ENCODE measurements around the gene ZNF567.
"Not testable (repeated sequence)": the region's sequence is repeated elsewhere in the genome, so short reads cannot be mapped to it uniquely, and the experiment has no call there.

ZNF567 gene

DNA sequence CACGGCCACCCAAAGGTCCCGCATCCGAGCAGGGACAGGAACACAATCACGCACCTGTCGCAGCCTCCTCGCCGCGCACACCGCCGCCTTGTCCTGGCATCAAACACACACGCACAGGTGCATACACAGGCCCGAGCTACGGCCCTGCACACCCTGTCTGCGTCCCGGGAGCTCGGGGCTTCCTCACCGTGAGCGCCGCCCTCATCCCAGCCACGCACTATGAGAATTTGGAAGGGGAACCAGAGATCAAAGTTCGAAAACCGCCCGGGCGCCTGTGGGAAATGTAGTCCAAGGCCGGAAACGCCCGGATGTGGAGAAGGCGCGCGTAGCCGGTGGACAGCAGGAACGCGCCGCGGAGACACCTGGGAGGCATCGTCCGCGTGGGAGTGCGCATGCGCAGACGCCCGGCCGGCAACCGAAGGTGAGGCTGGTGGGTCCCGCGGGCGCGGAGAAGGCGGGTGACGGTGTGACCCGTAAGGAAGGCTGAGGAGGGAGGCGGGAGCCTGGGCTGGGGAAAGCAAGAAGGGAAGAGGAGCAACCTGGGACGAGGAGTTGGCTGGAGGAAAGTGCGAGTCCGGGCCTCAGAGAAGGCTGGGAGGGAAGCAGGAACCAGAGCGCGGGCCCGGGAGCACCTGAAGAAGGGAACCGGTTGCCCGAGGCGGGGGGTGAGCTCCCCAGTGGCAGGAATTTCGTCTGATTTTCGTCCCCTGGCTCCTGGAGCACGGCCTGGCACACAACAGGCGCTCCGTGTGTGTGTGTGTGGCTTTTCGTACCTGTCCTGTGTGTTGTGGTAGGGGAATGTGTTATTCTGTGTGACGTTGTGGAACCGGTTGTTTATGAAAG lies at the start of gene ZNF567:
ZNF567 (plus strand) TSS at position 399 of the 843 bp plus-strand sequence. CDS start 7,256 bp downstream, outside the sequence.
- DNase-seq (ENCODE audit: low read depth in 2 of 3, low spot score in 2 of 3), result peak; percentile 95 to 99 (median 96)

DNA sequence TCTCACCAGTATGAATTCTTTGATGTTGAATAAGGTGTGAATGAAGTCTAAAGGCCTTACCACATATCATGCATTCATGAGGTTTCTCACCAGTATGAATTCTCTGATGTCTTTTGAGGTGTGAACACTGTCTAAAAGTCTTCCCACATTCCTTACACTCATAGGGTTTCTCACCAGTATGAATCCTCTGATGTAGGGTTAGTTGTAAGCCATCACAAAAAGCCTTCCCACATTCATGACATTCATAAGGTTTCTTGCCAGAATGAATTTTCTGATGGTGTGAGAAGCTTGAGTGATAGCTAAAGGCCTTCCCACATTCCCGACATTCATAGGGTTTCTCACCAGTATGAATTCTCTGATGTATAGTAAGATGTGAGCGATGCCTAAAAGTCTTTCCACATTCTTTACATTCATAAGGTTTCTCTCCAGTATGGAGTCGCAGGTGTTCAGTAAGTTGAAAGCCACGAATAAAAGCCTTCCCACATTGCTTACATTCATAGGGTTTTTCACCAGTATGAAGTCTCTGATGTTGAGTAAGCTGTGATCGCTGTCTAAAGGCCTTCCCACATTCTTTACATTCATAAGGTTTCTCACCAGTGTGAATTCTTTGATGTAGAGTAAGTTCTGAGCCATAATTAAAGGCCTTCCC lies 48.4 kb upstream of the ZNF567 start:
- DNase-seq (ENCODE audit: low read depth in 2 of 3, low spot score in 2 of 3), result no peak

DNA sequence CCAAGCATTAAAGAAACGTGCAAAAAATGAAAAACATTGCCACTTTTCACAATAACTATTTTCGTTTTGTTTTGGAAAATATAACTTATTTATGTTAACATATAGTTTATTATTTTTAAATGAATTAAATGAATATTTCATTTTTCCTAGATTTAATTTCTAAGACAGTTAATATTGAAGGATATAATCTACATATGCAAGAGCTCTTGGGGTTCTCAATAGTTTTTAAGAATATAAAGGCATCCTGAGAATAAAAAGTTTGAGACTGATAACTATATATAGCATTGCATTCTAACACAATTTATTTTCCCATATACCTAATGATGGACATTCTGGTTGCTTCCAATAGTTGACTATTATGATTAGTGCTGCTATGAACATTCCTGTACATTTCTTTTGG lies 40.7 kb upstream of the ZNF567 start:
- DNase-seq (ENCODE audit: low read depth in 2 of 3, low spot score in 2 of 3), result no peak

DNA sequence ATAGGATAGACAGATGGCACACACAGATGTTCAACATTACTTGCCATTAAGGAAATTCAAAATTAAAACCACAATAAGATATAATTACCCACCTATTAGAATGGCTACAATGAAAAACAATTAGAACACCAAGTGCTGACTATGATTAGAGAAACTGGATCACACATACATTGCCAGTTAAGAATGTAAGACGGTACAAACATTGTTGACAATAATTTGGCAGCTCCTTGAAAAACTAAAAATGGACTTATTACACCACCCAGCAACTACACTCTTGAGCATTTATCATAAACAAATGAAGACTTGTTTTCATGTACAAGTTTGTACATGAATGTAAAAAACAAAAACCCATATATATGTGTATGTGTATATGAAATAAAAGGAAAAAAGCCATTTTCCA lies 34.5 kb upstream of the ZNF567 start:
- DNase-seq (ENCODE audit: low read depth in 2 of 3, low spot score in 2 of 3), result no peak

DNA sequence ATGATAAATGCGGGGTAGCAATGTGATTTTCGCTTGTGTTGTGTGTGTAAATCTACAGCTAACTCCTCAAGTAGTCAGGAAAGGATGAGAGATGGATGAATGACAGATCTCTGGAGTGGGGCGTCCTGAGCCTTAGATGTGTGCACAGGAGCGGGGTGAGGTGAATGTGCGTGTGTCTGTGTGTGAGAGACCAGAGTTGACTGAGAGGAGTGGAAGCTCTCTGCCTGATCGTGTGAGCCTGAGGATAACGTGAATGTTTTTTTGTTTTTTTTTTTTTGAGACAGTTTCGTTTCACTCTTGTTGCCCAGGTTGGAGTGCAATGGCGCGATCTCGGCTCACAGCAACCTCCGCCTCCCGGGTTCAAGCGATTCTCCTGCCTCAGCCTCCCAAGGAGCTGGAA lies 21.6 kb upstream of the ZNF567 start:
- no peak for DNase-seq (ENCODE audit: low read depth in 2 of 3, low spot score in 2 of 3)

DNA sequence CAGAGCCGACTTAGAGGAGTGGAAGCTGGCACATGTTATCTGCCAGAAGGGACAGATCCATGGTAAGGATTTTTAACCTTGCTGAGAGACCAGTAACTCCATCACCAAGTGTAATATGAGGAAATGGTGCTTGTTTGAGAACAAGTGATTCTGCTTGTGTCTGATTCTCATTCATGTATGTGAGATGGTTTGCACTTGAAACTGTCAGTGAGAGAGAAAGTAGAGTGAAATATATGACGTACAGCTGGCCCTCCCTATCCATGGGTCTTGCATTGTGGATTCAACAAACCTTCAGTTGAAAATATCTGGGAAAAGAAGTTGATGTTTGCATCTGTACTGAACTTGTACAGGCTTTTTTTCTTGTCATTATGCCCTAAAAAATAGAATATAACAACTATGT lies 18.8 kb upstream of the ZNF567 start:
- no peak for DNase-seq (ENCODE audit: low read depth in 2 of 3, low spot score in 2 of 3)

DNA sequence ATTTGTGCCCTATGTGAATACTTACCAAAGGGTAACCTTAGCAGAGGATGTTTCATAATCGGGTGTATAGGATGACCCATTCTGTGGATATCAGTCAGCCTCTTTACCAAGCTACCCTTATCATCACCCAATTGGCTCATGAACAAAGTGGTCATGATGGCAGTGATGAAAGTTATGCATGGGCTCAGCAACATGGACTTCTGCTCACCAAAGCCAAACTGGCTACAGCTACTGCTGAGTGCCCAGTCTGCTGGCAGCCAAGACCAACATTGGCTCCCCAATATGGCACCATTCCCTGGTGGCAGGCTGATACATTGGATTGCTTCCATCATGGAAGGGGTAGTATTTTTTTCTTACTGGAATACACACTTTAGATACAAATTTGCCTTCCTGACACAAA lies 15.0 kb upstream of the ZNF567 start:
- DNase-seq (ENCODE audit: low read depth in 2 of 3, low spot score in 2 of 3), result no peak

DNA sequence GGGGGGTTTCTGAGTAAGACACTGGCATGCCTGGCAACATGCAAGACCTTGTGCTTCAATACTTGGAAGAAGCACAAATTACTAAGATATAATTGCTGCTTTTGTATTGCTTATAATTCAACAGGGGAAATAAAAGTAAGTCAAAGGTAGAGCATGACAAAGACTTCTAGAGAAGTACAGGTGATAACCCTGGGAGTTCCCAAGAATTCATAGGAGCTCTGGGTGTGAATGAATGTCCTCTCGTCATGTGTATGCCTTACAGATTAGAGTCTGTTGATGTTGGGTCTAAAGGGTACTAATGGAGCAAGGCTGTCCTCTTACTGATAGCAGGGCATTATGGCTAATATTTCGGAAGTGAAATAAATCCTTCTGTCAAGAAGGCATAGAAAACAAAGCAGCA lies 13.2 kb upstream of the ZNF567 start:
- DNase-seq (ENCODE audit: low read depth in 2 of 3, low spot score in 2 of 3), result no peak

DNA sequence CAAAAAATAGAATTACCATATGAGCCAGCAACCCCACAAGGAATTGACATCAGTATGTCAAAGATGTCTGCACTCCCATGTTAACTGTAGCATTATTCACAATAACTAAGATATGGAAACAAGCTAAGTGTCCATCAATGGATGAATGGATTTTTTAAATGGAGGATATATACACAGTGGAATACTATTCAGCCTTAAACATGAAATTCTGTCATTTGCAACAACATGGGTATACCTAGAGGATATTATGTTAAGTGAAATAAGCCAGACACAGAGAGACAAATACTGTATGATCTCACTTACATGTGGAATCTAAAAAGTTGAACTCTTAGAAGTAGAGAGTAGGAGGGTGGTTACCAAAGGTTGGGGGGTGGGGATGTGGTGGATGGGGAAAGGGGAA lies 8.0 kb upstream of the ZNF567 start:
- no peak for DNase-seq (ENCODE audit: low read depth in 2 of 3, low spot score in 2 of 3)

DNA sequence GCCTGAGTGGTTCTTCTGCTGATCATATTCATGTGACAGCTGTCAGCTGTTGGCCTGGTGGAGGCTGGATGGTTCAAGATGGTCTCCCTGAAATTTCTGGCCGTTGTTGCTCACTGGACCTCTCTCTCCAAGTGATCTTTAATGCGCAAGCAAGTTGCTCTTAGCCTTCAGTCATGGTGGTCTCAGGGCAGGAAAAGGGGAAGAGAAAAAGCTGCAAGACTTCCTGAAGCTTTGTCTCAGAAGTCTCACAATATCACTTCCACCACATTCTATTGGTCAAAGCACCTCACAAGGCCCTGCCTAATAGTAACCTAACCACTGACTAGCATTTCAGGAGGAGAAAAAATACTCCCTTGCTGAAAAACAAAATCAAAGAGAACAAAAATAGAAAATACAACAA lies 1.6 kb upstream of the ZNF567 start:
- no peak for DNase-seq (ENCODE audit: low read depth in 2 of 3, low spot score in 2 of 3)

DNA sequence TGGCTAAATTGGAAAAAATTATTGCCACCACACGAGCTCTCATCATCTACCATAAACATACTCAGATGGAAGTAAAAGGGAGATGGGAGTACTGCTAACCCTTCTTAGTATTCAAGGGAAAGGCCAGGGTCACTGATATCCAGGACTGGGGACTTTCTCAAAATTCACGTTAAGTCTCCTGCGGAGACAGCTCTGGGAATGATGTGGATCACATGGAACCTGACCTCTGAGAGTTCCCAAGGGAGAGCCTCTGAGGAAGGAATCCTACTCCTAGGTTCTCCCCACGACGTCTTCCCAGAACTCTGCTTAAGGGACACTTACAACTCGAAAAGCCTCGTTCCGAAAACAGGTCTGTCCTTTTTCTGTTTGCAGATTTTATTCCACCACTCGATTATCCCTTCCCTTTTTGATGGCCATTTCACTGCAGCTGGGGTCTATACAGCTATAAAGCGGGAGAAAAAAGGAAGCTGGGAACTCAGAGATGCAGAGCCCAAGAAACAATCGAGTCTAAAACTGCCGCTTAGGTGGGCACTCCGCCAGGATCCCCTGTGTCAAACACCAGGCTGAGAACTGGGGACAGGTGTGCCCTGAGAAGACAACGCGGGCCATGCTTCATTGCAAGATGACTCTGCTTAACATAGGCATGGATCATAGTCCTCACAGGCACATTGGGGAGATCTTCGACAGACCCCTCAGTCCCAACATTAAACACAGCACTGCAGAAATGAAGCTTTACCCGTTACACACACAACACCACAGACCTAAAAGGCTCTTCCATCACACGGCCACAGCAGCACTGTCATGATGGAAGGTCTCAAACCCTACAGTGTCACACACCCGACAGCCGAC lies 823 bp upstream of the ZNF567 start:
- no peak for DNase-seq (ENCODE audit: low read depth in 2 of 3, low spot score in 2 of 3)

DNA sequence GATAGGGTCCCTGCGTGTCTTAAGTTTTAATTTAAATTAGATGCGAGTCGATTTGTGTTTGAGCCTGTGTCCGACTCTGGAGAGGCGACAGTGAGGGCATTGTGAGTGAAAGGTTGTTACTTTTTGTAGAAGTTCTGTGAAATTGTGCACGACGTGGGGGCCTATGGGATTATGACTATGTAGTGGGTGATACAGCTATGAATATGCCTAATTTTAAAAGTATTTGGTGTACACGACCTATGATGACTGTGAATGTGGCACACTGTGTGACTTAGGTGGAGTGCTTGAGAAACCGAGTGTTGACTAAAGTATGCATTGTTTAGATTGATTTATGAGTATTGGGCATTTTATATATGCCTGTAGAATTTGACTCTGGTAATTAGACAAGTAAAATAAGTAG lies 646 bp downstream of the ZNF567 start:
- DNase-seq (ENCODE audit: low read depth in 2 of 3, low spot score in 2 of 3), result no peak

DNA sequence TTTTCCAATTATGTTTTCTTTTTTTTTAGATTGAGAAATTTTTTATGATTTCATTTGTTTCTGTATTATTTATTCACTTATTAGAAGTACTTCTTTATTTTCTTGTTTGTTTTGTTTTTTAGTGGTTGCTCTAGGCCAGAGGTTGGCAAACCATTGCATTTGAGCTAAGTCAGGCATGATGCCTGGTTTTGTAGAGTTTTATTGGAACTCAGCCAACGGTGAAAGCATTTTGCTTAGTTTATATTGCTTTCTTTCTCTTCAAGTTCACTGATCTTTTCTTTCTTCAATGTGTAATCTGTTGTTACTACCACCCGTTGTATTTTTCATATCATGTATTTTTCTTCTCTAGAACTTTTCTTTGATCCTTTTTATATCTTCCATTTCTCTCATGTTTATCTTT lies 19.7 kb downstream of the ZNF567 start:
- no peak for DNase-seq (ENCODE audit: low read depth in 2 of 3, low spot score in 2 of 3)

DNA sequence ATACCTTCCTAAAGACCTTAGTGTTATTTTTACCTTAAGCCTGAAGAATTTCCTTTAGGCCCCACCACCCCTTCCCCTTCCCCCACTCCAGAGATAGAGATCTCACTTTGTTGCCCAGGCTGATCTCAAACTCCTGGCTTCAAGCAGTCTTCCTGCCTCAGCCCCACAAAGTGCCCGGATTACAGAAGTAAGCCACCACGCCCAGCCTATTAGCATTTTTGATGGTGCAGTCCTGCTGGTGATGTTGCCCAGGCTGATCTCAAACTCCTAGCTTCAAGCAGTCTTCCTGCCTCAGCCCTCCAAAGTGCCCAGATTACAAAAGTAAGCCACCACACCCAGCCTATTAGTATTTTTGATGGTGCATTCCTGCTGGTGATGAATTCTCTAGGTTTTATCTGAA lies 22.0 kb downstream of the ZNF567 start:
- no peak for DNase-seq (ENCODE audit: low read depth in 2 of 3, low spot score in 2 of 3)

DNA sequence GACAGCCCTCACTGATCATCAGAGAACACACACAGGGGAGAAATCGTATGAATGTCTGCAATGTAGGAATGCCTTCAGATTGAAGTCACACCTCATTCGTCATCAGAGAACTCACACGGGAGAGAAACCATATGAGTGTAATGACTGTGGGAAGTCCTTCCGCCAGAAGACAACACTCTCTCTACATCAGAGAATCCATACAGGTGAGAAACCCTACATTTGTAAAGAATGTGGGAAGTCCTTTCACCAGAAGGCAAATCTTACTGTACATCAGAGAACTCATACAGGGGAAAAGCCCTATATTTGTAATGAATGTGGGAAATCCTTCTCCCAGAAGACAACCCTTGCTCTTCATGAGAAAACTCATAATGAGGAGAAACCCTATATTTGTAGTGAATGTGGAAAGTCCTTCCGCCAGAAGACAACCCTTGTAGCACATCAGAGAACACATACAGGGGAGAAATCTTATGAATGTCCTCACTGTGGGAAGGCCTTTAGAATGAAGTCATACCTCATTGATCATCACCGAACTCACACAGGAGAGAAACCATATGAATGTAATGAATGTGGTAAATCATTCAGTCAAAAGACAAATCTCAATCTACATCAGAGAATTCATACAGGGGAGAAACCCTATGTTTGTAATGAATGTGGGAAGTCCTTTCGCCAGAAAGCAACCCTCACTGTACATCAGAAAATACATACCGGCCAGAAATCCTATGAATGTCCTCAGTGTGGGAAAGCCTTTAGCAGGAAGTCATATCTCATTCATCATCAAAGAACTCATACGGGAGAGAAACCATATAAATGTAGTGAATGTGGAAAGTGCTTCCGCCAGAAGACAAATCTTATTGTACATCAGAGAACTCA lies 32.5 kb downstream of the ZNF567 start:
- DNase-seq (ENCODE audit: low read depth in 2 of 3, low spot score in 2 of 3), result no peak

DNA sequence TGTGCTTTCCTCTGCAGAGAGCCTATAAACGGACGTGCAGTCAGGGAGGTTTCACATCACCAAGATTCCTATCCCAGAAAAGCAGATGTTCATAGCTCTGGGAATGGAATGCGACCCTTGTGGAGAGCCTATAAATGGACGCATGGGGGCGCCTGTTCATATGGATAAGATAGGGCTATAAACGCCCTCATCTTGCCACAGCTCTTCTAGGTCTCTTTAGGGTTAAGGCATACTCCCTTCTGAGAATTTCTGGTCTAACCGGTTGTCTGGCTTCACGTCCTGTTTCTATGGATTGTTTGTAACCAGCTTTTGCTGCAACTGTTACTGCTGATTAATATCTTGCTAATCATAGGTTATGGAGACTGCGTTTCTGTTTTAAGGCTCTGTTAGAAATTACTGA lies 48.8 kb downstream of the ZNF567 start:
- not testable (repeated sequence) for DNase-seq (ENCODE audit: low read depth in 2 of 3, low spot score in 2 of 3)

DNA sequence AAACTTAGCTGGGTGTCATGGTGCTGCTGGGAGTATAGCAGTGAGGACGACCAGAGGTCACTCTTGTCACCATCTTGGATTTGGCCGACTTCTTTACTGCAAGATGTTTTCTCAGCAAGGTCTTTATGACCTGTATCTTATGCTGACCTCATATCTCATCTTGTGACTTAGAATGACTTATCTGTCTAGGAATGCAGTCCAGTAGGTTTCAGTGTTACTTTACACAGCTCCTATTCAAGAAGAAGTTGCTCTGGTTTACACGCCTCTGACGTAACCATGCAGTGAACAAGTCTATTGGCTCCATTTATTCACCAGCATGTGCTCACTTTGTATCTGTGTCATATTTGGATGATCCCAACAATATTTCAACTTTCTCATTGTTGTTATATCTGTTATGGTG lies 58.5 kb downstream of the ZNF567 start:
- DNase-seq (ENCODE audit: low read depth in 2 of 3, low spot score in 2 of 3), result no peak

DNA sequence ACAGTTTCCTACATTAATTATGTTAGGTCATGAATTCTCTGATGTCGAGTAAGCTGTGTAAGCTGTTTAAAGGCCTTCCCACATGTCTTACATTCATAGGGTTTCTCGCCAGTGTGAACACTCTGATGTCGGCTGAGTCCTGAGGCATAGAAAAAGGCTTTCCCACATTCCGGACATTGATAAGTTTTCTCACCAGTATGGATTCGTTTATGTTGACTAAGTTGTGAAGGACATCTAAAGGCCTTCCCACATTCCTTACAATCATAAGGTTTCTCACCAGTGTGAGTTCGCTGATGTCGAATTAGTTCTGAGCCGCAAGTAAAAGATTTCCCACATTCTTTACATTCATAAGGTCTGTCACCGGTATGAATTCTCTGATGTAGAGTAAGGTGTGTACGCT lies 60.3 kb downstream of the ZNF567 start:
- DNase-seq (ENCODE audit: low read depth in 2 of 3, low spot score in 2 of 3), result no peak

DNA sequence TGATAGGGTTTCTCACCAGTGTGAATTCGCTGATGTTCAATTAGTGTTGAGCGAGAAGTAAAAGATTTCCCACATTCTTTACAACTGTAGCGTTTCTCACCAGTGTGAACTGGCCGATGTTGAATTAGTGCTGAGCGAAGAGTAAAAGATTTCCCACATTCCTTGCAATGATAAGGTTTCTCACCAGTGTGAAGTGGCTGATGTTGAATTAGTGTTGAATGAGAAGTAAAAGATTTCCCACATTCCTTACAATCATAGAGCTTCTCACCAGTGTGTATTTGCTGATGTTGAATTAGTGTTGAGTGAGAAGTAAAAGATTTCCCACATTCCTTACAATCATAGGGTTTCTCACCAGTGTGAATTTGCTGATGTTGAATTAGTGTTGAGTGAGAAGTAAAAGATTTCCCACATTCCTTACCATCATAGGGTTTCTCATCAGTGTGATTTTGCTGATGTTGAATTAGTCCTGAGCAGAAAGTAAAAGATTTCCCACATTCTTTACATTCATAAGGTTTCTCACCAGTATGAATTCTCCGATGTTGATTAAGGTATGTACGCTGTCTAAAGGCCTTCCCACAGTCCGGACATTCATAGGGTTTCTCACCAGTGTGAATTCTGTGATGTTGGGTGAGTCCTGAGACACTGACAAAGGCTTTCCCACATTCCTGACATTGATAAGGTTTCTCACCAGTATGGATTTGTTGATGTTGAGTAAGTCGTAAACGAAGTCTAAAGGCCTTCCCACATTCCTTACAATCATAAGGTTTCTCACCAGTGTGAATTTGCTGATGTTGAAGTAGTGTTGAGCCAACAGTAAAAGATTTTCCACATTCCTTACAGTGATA lies 61.2 kb downstream of the ZNF567 start:
- DNase-seq (ENCODE audit: low read depth in 2 of 3, low spot score in 2 of 3), result no peak

DNA sequence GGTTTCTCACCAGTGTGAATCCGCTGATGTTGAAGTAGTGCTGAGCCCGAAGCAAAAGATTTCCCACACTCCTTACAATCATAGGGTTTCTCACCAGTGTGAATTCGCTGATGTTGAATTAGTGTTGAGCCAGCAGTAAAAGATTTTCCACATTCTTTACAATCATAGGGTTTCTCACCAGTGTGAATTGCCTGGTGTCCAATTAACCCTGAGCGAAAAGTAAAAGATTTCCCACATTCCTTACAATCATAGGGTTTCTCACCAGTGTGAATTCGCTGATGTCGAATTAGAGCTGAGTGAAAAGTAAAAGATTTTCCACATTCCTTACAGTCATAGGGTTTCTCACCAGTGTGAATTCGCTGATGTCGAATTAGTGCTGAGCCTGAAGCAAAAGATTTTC lies 62.2 kb downstream of the ZNF567 start:
- DNase-seq (ENCODE audit: low read depth in 2 of 3, low spot score in 2 of 3), result not testable (repeated sequence)

Measured in activated CD8-positive, alpha-beta memory T cell treated with anti-CD3 and anti-CD28 coated beads for 48 hours (primary cell).